ENCODE results near the gene TMCC3.
"Not testable (repeated sequence)": the region's sequence is repeated elsewhere in the genome, so short reads cannot be mapped to it uniquely, and the experiment has no call there.

The TMCC3 gene

GRCh38 chr12:94599189-94599588, 51.2 kb downstream of the TMCC3 start:
- DNase-seq = no peak

- DNase-seq = no peak
These were observed 53.1 kb downstream of the TMCC3 start for GRCh38 chr12:94597268-94597667.

- no peak for DNase-seq
These were observed 53.8 kb downstream of the TMCC3 start for GRCh38 chr12:94596596-94596995.

- DNase-seq = no peak
These were observed 55.2 kb downstream of the TMCC3 start for GRCh38 chr12:94595152-94595551.

GRCh38 chr12:94594443-94594825, 55.9 kb downstream of the TMCC3 start:
- DNase-seq = no peak

- DNase-seq = no peak
These were observed 56.4 kb downstream of the TMCC3 start for GRCh38 chr12:94593822-94594442.

GRCh38 chr12:94592723-94593122, 57.6 kb downstream of the TMCC3 start:
- DNase-seq = not testable (repeated sequence)

- DNase-seq = no peak
These were observed 58.3 kb downstream of the TMCC3 start for GRCh38 chr12:94592080-94592479.

GRCh38 chr12:94590428-94590827, 59.9 kb downstream of the TMCC3 start:
- DNase-seq = no peak

GRCh38 chr12:94589591-94590001, 60.8 kb downstream of the TMCC3 start:
- DNase-seq = no peak

GRCh38 chr12:94588346-94588745, 62.0 kb downstream of the TMCC3 start:
- no peak for DNase-seq

GRCh38 chr12:94587266-94588241, 62.8 kb downstream of the TMCC3 start:
- no peak for DNase-seq

- DNase-seq = no peak
These were observed 63.6 kb downstream of the TMCC3 start for GRCh38 chr12:94586589-94587259.

- DNase-seq = no peak
These were observed 64.7 kb downstream of the TMCC3 start for GRCh38 chr12:94585626-94586025.

- DNase-seq = no peak
These were observed 66.0 kb downstream of the TMCC3 start for GRCh38 chr12:94584377-94584776.

GRCh38 chr12:94582591-94582990, 67.8 kb downstream of the TMCC3 start:
- no peak for DNase-seq

GRCh38 chr12:94575645-94576403, 74.5 kb downstream of the TMCC3 start:
- no peak for DNase-seq

- no peak for DNase-seq
These were observed 75.3 kb downstream of the TMCC3 start for GRCh38 chr12:94575024-94575423.

GRCh38 chr12:94571556-94571955, 78.8 kb downstream of the TMCC3 start:
- no peak for DNase-seq

GRCh38 chr12:94570161-94570560, 80.2 kb downstream of the TMCC3 start:
- DNase-seq = no peak

- no peak for DNase-seq
These were observed 82.6 kb downstream of the TMCC3 start for GRCh38 chr12:94567761-94568160.

- DNase-seq = peak; percentile 66
These were observed 84.0 kb downstream of the TMCC3 start for GRCh38 chr12:94566345-94566744.

- no peak for DNase-seq
These were observed 84.7 kb downstream of the TMCC3 start for GRCh38 chr12:94565683-94566082.
